NCI-H1417 treated with DMSO at 0.1 percent for 48 hours (cell line): Measurements from ENCODE around the gene ORMDL1.
"Not testable (repeated sequence)": the region's sequence is repeated elsewhere in the genome, so short reads cannot be mapped to it uniquely, and the experiment has no call there.

Source experiments
- DNase-seq: peaks from one replicate; lab custom pipeline; 2025; lab: John Stamatoyannopoulos, UW

The ORMDL1 gene

GRCh38 chr2:189770590-189771322 is 13.4 kb downstream of the ORMDL1 start:
- no peak for DNase-seq

GRCh38 chr2:189763908-189764661 is 20.1 kb downstream of the ORMDL1 start:
- no peak for DNase-seq

GRCh38 chr2:189762551-189763298 is 21.4 kb downstream of the ORMDL1 start, which contains the start of gene OSGEPL1:
Gene OSGEPL1, minus strand, starts transcription at chr2:189762792. Its CDS starts 1,152 bp downstream, at chr2:189761640.
- peak; percentile 74 for DNase-seq

GRCh38 chr2:189762229-189762550 is 21.9 kb downstream of the ORMDL1 start:
- DNase-seq = no peak

GRCh38 chr2:189760154-189760553 is 24.0 kb downstream of the ORMDL1 start:
- not testable (repeated sequence) for DNase-seq

GRCh38 chr2:189756311-189756952 is 27.7 kb downstream of the ORMDL1 start:
- no peak for DNase-seq

GRCh38 chr2:189751080-189751658 is 33.0 kb downstream of the ORMDL1 start:
- DNase-seq = no peak

GRCh38 chr2:189729430-189729829 is 54.7 kb downstream of the ORMDL1 start:
- no peak for DNase-seq

GRCh38 chr2:189726849-189727248 is 57.3 kb downstream of the ORMDL1 start:
- DNase-seq = no peak

GRCh38 chr2:189726271-189726670 is 57.9 kb downstream of the ORMDL1 start:
- no peak for DNase-seq

GRCh38 chr2:189723192-189723591 is 60.9 kb downstream of the ORMDL1 start:
- DNase-seq = no peak
